ENCODE measurements around the gene PRUNE1. TPM values are rescaled to one million over a fixed set of nuclear protein-coding genes. Genes with fewer than 3 reads are reported as not detected.
A peak's percentile ranks its signal among the peaks of the same experiment; 100 is the strongest.

Gene PRUNE1
- total and polyA plus RNA-seq, 4 donors, result 8.7 to 20.6 (median 12.7) TPM

GRCh38 chr1:151070474-151071276 is 62.4 kb downstream of the PRUNE1 start, which contains the start of gene GABPB2:
Gene GABPB2 (plus strand): TSS chr1:151070761. CDS start chr1:151088190, 17,429 bp downstream.
- Histone ChIP-seq H3K9me3 (ENCODE audit: control insufficient read depth in 4 of 4, insufficient read depth in 3 of 4, low read length in 3 of 4) (no peaks in the 10 kb centered on the region), H3K4me3 (peak within 1 kb of the TSS; percentile 76), H3K27me3 (ENCODE audit: control insufficient read depth in 3 of 3, insufficient read depth in 3 of 3, low read length in 2 of 3) (no peaks in the 10 kb centered on the region), H3K27ac (ENCODE audit: low read depth in 1 of 2, low read length in 1 of 2) (peak within 1 kb of the TSS; percentile 96), H3K36me3 (ENCODE audit: control insufficient read depth in 4 of 4, insufficient read depth in 4 of 4, low read length in 4 of 4) (peaks cover 0 to 8% (median under 1%) of the 10 kb centered on the region in 4 donors), H3K4me1 (ENCODE audit: control insufficient read depth in 5 of 5, insufficient read depth in 5 of 5, low read length in 5 of 5) (peaks cover 0 to 10% (median 2%) of the 10 kb centered on the region in 5 donors), H3K9ac (ENCODE audit: insufficient read depth in 1 of 2, low read length in 2 of 2) (peak within 1 kb of the TSS; percentile 84 to 92)
- ATAC-seq (ENCODE audit: insufficient read depth, low FRiP score) (peak; percentile 95), DNase-seq (peak; percentile 95 to 98 (median 97))
- WGBS, 2 donors, result 0 to 1% methylated on average over 48 to 50 of the region's 50 CpGs
- TF ChIP-seq CTCF (IDR thresholded peaks at IDR 0.05; ENCODE audit: control extremely low read depth, extremely low read depth), result peak; percentile 71

- no peak overlapping the region for H3K9ac ChIP-seq (ENCODE audit: insufficient read depth in 1 of 2, low read length in 2 of 2)
- H3K27ac ChIP-seq (ENCODE audit: low read depth in 1 of 2, low read length in 1 of 2), result peak overlapping the region in 1 of 2 donors; percentile 96
- peaks cover 0 to 10% (median 2%) of the 10 kb centered on the region in 5 donors for H3K4me1 ChIP-seq (ENCODE audit: control insufficient read depth in 5 of 5, insufficient read depth in 5 of 5, low read length in 5 of 5)
- 72 to 80% methylated on average over 13 of the region's 13 CpGs for whole genome bisulfite sequencing, 2 donors
- H3K4me3 ChIP-seq, result no peak overlapping the region
- no peaks in the 10 kb centered on the region for H3K27me3 ChIP-seq (ENCODE audit: control insufficient read depth in 3 of 3, insufficient read depth in 3 of 3, low read length in 2 of 3)
- H3K36me3 ChIP-seq (ENCODE audit: control insufficient read depth in 4 of 4, insufficient read depth in 4 of 4, low read length in 4 of 4), result peaks cover 0 to 5% (median under 1%) of the 10 kb centered on the region in 4 donors
- no peaks in the 10 kb centered on the region for H3K9me3 ChIP-seq (ENCODE audit: control insufficient read depth in 4 of 4, insufficient read depth in 3 of 4, low read length in 3 of 4)
- ATAC-seq (ENCODE audit: insufficient read depth, low FRiP score) (no peak), DNase-seq (no peak)
- TF ChIP-seq CTCF (IDR thresholded peaks at IDR 0.05; ENCODE audit: control extremely low read depth, extremely low read depth), result no peak
Measured at GRCh38 chr1:151072224-151072623, 64.0 kb downstream of the PRUNE1 start.

Small RNAs within 50 kb of the gene (small RNA-seq; reads per million reads assigned to genes)
- gene RNU6-884P (ENCODE audit: low replicate concordance), result not detected

Other genes with a start within 250 kb of the PRUNE1 start
- 100 to 1,000 TPM; 244 to 293 TPM for gene CTSS, start 242.7 kb upstream of the PRUNE1 start, total RNA-seq
- 100 to 1,000 TPM in 1 of 2 donors, 10 to 100 TPM in 1; 79.2 to 516 TPM for gene CTSS, start 242.7 kb upstream of the PRUNE1 start, polyA plus RNA-seq
- 10 to 100 TPM; 11.1 to 25.7 TPM for gene CTSK, start 200.2 kb upstream of the PRUNE1 start, total RNA-seq
- 10 to 100 TPM in 1 of 2 donors, 1 to 10 TPM in 1; 5.2 to 17.5 TPM for gene CTSK, start 200.2 kb upstream of the PRUNE1 start, polyA plus RNA-seq
- gene ARNT, start 131.8 kb upstream of the PRUNE1 start, total RNA-seq, result 100 to 1,000 TPM in 1 of 2 donors, 10 to 100 TPM in 1; 41.4 to 102 TPM
- gene ARNT, start 131.8 kb upstream of the PRUNE1 start, polyA plus RNA-seq, result 10 to 100 TPM; 15.0 to 20.9 TPM
- gene CTXND2, start 121.3 kb upstream of the PRUNE1 start, total RNA-seq, result not detected
- under 1 TPM in 1 of 2 donors, not detected in 1; 0.02 TPM for gene CTXND2, start 121.3 kb upstream of the PRUNE1 start, polyA plus RNA-seq
- gene SETDB1, start 82.1 kb upstream of the PRUNE1 start, total RNA-seq, result 10 to 100 TPM; 40.7 to 56.2 TPM
- gene SETDB1, start 82.1 kb upstream of the PRUNE1 start, polyA plus RNA-seq, result 10 to 100 TPM; 20.0 to 24.4 TPM
- 100 to 1,000 TPM; 194 to 237 TPM for gene CERS2, start 33.6 kb upstream of the PRUNE1 start, total RNA-seq
- gene CERS2, start 33.6 kb upstream of the PRUNE1 start, polyA plus RNA-seq, result 100 to 1,000 TPM; 155 to 308 TPM
- 1 to 10 TPM in 1 of 2 donors, under 1 TPM in 1; 0.68 to 1.0 TPM for gene ANXA9, start 26.2 kb upstream of the PRUNE1 start, total RNA-seq
- gene ANXA9, start 26.2 kb upstream of the PRUNE1 start, polyA plus RNA-seq, result 1 to 10 TPM in 1 of 2 donors, under 1 TPM in 1; 0.37 to 1.3 TPM
- gene MINDY1, start 1.5 kb upstream of the PRUNE1 start, total RNA-seq, result 10 to 100 TPM; 23.4 to 31.0 TPM
- gene MINDY1, start 1.5 kb upstream of the PRUNE1 start, polyA plus RNA-seq, result 10 to 100 TPM in 1 of 2 donors, 1 to 10 TPM in 1; 7.8 to 10.1 TPM
- gene BNIPL, start 28.1 kb downstream of the PRUNE1 start, total RNA-seq, result 1 to 10 TPM; 2.8 to 8.6 TPM
- gene BNIPL, start 28.1 kb downstream of the PRUNE1 start, polyA plus RNA-seq, result 10 to 100 TPM in 1 of 2 donors, 1 to 10 TPM in 1; 1.9 to 12.2 TPM
- 1 to 10 TPM; 4.3 to 4.9 TPM for gene C1orf56, start 39.3 kb downstream of the PRUNE1 start, total RNA-seq
- 1 to 10 TPM; 2.3 to 3.5 TPM for gene C1orf56, start 39.3 kb downstream of the PRUNE1 start, polyA plus RNA-seq
- 100 to 1,000 TPM in 1 of 2 donors, 10 to 100 TPM in 1; 87.7 to 103 TPM for gene CDC42SE1, start 51.2 kb downstream of the PRUNE1 start, total RNA-seq
- 100 to 1,000 TPM in 1 of 2 donors, 10 to 100 TPM in 1; 38.4 to 147 TPM for gene CDC42SE1, start 51.2 kb downstream of the PRUNE1 start, polyA plus RNA-seq
- gene MLLT11, start 51.9 kb downstream of the PRUNE1 start, total RNA-seq, result 1 to 10 TPM; 1.2 to 1.3 TPM
- gene MLLT11, start 51.9 kb downstream of the PRUNE1 start, polyA plus RNA-seq, result 1 to 10 TPM in 1 of 2 donors, under 1 TPM in 1; 0.96 to 1.4 TPM
- 10 to 100 TPM; 10.5 to 16.0 TPM for gene GABPB2, start 62.3 kb downstream of the PRUNE1 start, total RNA-seq
- gene GABPB2, start 62.3 kb downstream of the PRUNE1 start, polyA plus RNA-seq, result 1 to 10 TPM; 4.4 to 5.2 TPM
- gene SEMA6C, start 138.2 kb downstream of the PRUNE1 start, total RNA-seq, result 1 to 10 TPM; 6.4 to 9.8 TPM
- 1 to 10 TPM; 6.3 to 6.7 TPM for gene SEMA6C, start 138.2 kb downstream of the PRUNE1 start, polyA plus RNA-seq
- gene TNFAIP8L2, start 148.2 kb downstream of the PRUNE1 start, total RNA-seq, result 10 to 100 TPM in 1 of 2 donors, 1 to 10 TPM in 1; 3.4 to 11.3 TPM
- 10 to 100 TPM; 26.6 to 31.8 TPM for gene TNFAIP8L2, start 148.2 kb downstream of the PRUNE1 start, polyA plus RNA-seq
- 10 to 100 TPM in 1 of 2 donors, 1 to 10 TPM in 1; 4.9 to 12.7 TPM for gene LYSMD1, start 157.5 kb downstream of the PRUNE1 start, total RNA-seq
- gene LYSMD1, start 157.5 kb downstream of the PRUNE1 start, polyA plus RNA-seq, result 1 to 10 TPM; 5.1 to 5.3 TPM
- gene SCNM1, start 157.7 kb downstream of the PRUNE1 start, total RNA-seq, result 10 to 100 TPM; 30.0 to 31.3 TPM
- gene SCNM1, start 157.7 kb downstream of the PRUNE1 start, polyA plus RNA-seq, result 10 to 100 TPM; 50.7 to 73.8 TPM
- gene TMOD4, start 167.5 kb downstream of the PRUNE1 start, total RNA-seq, result under 1 TPM in 1 of 2 donors, not detected in 1; 0.83 TPM
- gene TMOD4, start 167.5 kb downstream of the PRUNE1 start, polyA plus RNA-seq, result under 1 TPM; 0.18 to 0.31 TPM
- gene VPS72, start 181.7 kb downstream of the PRUNE1 start, total RNA-seq, result 10 to 100 TPM; 30.7 to 30.9 TPM
- gene VPS72, start 181.7 kb downstream of the PRUNE1 start, polyA plus RNA-seq, result 10 to 100 TPM; 28.6 to 39.1 TPM
- 100 to 1,000 TPM in 1 of 2 donors, 10 to 100 TPM in 1; 47.6 to 120 TPM for gene PIP5K1A, start 190.1 kb downstream of the PRUNE1 start, total RNA-seq
- gene PIP5K1A, start 190.1 kb downstream of the PRUNE1 start, polyA plus RNA-seq, result 10 to 100 TPM; 21.7 to 27.4 TPM
- 100 to 1,000 TPM in 1 of 2 donors, 10 to 100 TPM in 1; 96.9 to 147 TPM for gene PSMD4, start 246.3 kb downstream of the PRUNE1 start, total RNA-seq
- gene PSMD4, start 246.3 kb downstream of the PRUNE1 start, polyA plus RNA-seq, result 100 to 1,000 TPM; 209 to 212 TPM